Fibroblast of pulmonary artery (primary cell): Measurements from ENCODE around the gene CCDC175.
A peak's percentile ranks its signal among the peaks of the same experiment; 100 is the strongest.

Source experiments
- DNase-seq: peaks from one replicate; pipeline ENCODE4 v3.0.0-alpha.2; 2010; ENCODE audit warnings: low read depth
- H3K4me3 ChIP-seq: replicated peaks from 2 replicates; pipeline ENCODE4 v1.5.1; 2011; ENCODE audit warnings: low read depth, mild to moderate bottlenecking, control low read depth, low read length, moderate library complexity
- TF ChIP-seq, protein P1 (sequence below): IDR thresholded peaks from 2 replicates; pipeline ENCODE4 v1.5.1; 2011; ENCODE audit warnings: mild to moderate bottlenecking, control low read depth, low read length, inconsistent platforms; ENCODE audit errors: missing control alignments

CCDC175 gene

DNA sequence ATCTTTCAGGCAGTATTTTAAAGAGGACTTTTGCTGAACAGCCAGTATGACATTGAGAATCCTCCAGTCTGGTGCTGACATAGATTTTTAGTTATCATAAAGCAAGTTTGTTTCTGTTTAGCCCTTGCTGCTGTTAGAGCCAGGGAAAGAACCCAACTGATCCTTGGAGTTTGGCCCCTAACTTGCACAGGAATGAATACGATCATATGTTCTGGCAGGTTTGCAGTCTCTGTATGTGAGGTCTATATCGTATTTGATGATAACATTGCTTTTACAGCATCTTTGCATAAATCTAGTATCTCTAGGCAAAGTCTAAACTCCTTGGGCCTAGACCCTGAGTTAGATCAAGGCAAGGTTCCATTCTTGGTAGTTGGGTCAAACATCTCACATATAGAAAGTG is 4.3 kb upstream of the CCDC175 start:
- TF ChIP-seq, protein P1, sequence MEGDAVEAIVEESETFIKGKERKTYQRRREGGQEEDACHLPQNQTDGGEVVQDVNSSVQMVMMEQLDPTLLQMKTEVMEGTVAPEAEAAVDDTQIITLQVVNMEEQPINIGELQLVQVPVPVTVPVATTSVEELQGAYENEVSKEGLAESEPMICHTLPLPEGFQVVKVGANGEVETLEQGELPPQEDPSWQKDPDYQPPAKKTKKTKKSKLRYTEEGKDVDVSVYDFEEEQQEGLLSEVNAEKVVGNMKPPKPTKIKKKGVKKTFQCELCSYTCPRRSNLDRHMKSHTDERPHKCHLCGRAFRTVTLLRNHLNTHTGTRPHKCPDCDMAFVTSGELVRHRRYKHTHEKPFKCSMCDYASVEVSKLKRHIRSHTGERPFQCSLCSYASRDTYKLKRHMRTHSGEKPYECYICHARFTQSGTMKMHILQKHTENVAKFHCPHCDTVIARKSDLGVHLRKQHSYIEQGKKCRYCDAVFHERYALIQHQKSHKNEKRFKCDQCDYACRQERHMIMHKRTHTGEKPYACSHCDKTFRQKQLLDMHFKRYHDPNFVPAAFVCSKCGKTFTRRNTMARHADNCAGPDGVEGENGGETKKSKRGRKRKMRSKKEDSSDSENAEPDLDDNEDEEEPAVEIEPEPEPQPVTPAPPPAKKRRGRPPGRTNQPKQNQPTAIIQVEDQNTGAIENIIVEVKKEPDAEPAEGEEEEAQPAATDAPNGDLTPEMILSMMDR, result no peak
- DNase-seq, result no peak
- H3K4me3 ChIP-seq, result no peak overlapping the region

DNA sequence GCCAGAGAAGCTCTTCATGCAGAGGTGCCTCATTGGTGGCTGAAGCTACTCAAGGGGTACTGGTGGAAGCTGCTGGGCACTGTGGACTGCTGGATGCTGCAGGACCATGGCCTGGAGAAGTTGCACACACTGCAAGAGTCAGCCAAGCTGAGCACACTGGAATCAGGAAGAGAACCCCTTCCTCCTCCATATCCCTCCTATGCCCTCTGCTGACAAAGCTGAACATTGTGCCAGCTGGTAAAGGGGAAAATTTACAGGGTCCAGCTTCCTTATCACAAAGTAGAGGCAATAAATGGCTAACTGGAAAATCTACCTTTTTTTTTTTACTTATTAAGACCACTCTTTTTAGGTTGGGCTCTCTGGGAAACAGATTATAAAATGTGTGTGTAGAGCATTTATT is 6.5 kb downstream of the CCDC175 start:
- peak; percentile 11 for DNase-seq
- no peak overlapping the region for H3K4me3 ChIP-seq
- TF ChIP-seq, protein P1, result peak; percentile 19

- DNase-seq, result no peak
- TF ChIP-seq, protein P1, result no peak
- H3K4me3 ChIP-seq, result no peak overlapping the region
Observed at GRCh38 chr14:59566725-59567124, 9.9 kb downstream of the CCDC175 start.

DNA sequence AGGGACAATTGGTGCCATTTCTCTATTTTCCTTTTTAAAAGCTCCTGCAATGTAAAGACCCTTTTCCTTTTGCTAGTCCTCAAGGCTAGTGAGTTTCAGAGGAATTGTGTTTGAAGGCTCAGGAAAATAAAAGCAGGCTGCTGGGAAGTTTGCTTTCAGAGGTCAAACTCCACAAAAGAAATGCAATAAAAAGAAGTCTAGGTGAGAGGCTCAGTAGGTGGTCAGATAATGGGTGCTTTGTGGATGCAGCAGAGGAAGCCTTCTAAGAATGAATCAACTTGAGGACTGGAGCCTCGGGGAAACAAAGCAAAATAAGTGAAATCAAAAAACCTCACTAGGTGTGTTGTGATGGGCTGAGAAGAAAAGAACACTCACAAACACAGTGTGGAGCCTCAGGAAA is 10.3 kb downstream of the CCDC175 start:
- TF ChIP-seq, protein P1, result no peak
- H3K4me3 ChIP-seq, result no peak overlapping the region
- no peak for DNase-seq

- TF ChIP-seq, protein P1, result no peak
- no peak for DNase-seq
- no peak overlapping the region for H3K4me3 ChIP-seq
Observed at GRCh38 chr14:59565087-59565486, 11.5 kb downstream of the CCDC175 start.

GRCh38 chr14:59564366-59564765 is 12.2 kb downstream of the CCDC175 start:
- TF ChIP-seq, protein P1, result no peak
- no peak for DNase-seq
- no peak overlapping the region for H3K4me3 ChIP-seq

DNA sequence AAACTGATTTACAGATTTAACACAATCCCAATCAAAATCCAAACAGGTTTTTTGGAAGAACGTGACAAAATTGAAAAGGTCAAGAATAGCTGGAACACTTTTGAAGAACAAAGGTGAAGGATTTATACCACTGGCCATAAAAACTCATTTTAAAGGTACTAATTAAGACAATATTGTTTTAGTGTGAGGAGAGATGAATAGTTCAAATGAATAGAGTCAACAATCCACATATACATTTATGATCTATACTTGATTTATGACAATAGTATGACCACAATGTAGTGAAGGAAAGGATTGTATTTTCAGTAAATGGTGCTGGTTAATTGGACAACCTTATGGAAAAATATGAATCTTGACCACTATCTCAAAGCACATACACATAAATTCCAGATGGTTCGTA is 29.3 kb downstream of the CCDC175 start:
- H3K4me3 ChIP-seq, result no peak overlapping the region
- DNase-seq, result no peak
- TF ChIP-seq, protein P1, result no peak
